Gastrocnemius medialis (tissue), 4 donors: ENCODE measurements around the gene CHST8.

Source experiments
- CTCF ChIP-seq, 5 experiments: fragments of 450-650 bp in 3 of 5; fragments of 200-600 bp in 2 of 5; sonication (generic) in 2 of 5; IDR thresholded peaks in 4 of 5; conservative IDR thresholded peaks in 1 of 5; 1 replicate in 4 of 5; 2 replicates in 1 of 5; pipeline ENCODE4 v1.5.1; 2016 to 2019; ENCODE audit warnings: antibody characterized with exemption in 5 of 5, mild to moderate bottlenecking in 3 of 5, moderate library complexity in 3 of 5
- POLR2A ChIP-seq, 2 donors: fragments of 450-650 bp; IDR thresholded peaks; one replicate each; pipeline ENCODE4 v1.6.1; 2017; ENCODE audit warnings: antibody characterized with exemption in 2 of 2, mild to moderate bottlenecking in 2 of 2, moderate library complexity in 2 of 2

GRCh38 chr19:33704271-33704670, 82.5 kb downstream of the CHST8 start:
- no peak for TF ChIP-seq CTCF (IDR thresholded peaks at IDR 0.05 in 4 of 5, conservative IDR thresholded peaks at IDR 0.05 in 1 of 5)
- TF ChIP-seq POLR2A (IDR thresholded peaks at IDR 0.05) = no peak
